Adrenal gland (tissue), 5 donors: ENCODE data around the gene PLPPR5.

Source experiments
- CTCF ChIP-seq, 6 experiments: fragments of 450-650 bp in 4 of 6; fragments of 200-600 bp in 2 of 6; sonication (generic) in 1 of 6; IDR thresholded peaks; 1 replicate in 5 of 6; 2 replicates in 1 of 6; pipeline versions ENCODE4 v1.5.1 to v1.8.0; 2016 to 2021; ENCODE audit warnings: antibody characterized with exemption in 6 of 6, mild to moderate bottlenecking in 2 of 6, moderate library complexity in 1 of 6
- POLR2A ChIP-seq, 2 donors: fragments of 450-650 bp; IDR thresholded peaks; one replicate each; pipeline ENCODE4 v1.6.1; 2017; ENCODE audit warnings: antibody characterized with exemption in 2 of 2, mild to moderate bottlenecking in 2 of 2, moderate library complexity in 1 of 2
- donor health status: DM: no; HTN: no; CAD: no.

GRCh38 chr1:98969798-98970490 lies 34.7 kb downstream of the PLPPR5 start:
- TF ChIP-seq CTCF (IDR thresholded peaks at IDR 0.05) (no peak), POLR2A (IDR thresholded peaks at IDR 0.05) (no peak)
